ENCODE measurements around the gene TSG101.

The TSG101 gene
- long read RNA-seq, donor 1, transcript TSG101-201 (10 exons, 1,824 nt) = major isoform, 41 of 82 reads
- long read RNA-seq, donor 1, partial matches to known transcripts = 38 of 82 reads
- long read RNA-seq, donor 1, other reads (novel, unspliced or antisense) = 0 of 82 reads
- long read RNA-seq, donor 2, transcript TSG101-201 (10 exons, 1,824 nt) = major isoform, 26 of 38 reads
- long read RNA-seq, donor 2, partial matches to known transcripts = 6 of 38 reads
- long read RNA-seq, donor 2, other reads (novel, unspliced or antisense) = 6 of 38 reads
- long read RNA-seq, donor 3, transcript TSG101-201 (10 exons, 1,824 nt) = major isoform, 9 of 9 reads
- long read RNA-seq, donor 3, partial matches to known transcripts = 0 of 9 reads
- long read RNA-seq, donor 3, other reads (novel, unspliced or antisense) = 0 of 9 reads
- long read RNA-seq, donor 4, transcript TSG101-201 (10 exons, 1,824 nt) = major isoform, 25 of 38 reads
- long read RNA-seq, donor 4, partial matches to known transcripts = 5 of 38 reads
- long read RNA-seq, donor 4, other reads (novel, unspliced or antisense) = 8 of 38 reads
- long read RNA-seq, donor 5, transcript TSG101-201 (10 exons, 1,824 nt) = major isoform, 50 of 60 reads
- long read RNA-seq, donor 5, partial matches to known transcripts = 5 of 60 reads
- long read RNA-seq, donor 5, other reads (novel, unspliced or antisense) = 5 of 60 reads
- long read RNA-seq, donor 6, transcript TSG101-201 (10 exons, 1,824 nt) = major isoform, 24 of 52 reads
- long read RNA-seq, donor 6, partial matches to known transcripts = 16 of 52 reads
- long read RNA-seq, donor 6, other reads (novel, unspliced or antisense) = 11 of 52 reads
- long read RNA-seq, donor 7, transcript TSG101-201 (10 exons, 1,824 nt) = major isoform, 37 of 114 reads
- long read RNA-seq, donor 7, partial matches to known transcripts = 65 of 114 reads
- long read RNA-seq, donor 7, other reads (novel, unspliced or antisense) = 12 of 114 reads
- long read RNA-seq, donor 8, transcript TSG101-201 (10 exons, 1,824 nt) = major isoform, 37 of 47 reads
- long read RNA-seq, donor 8, partial matches to known transcripts = 0 of 47 reads
- long read RNA-seq, donor 8, other reads (novel, unspliced or antisense) = 10 of 47 reads

DNA sequence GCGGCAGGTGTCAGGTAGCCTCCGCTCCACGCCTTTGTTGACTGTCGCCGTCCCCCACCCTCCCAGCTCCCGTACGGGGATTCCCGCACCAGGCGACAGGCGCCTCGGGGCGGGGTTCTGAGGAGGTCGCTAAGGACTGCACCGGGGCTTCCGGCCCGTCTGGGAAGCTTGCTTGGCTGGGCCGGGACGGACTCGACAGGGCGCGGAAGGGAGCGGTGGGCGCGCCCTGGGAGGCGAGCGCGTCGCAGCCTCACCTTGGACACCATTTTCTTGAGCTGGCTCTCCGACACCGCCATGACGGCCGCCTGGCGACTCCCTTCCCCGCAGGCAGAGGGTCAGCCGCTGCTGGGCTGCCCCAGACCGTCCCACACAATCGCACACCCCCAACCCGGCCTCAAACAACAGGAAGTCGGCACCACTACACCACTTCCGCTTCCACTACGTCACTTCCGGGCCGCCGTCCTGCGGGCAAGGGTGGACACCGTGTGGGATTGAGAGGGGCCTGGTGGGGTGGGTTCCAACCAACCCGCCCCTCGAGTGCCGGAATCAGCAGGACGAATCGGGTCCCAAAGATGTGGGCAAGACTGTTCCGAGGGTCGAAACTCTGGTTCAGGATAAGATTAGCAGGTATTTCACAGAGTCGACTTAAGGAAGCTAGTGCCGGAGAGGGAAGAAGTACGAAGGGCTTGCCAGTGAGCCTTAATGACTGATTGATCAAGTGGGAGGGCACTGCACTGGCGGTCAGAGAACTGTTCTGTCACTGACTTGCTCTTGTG lies at the start of gene TSG101:
TSS of gene TSG101 (minus strand) at position 422 of the 776 bp plus-strand sequence. CDS start at position 296, 126 bp downstream.
- DNase-seq = peak; percentile 99

- no peak for DNase-seq
These were observed 48.6 kb upstream of the TSG101 start for GRCh38 chr11:18575361-18575760.

DNA sequence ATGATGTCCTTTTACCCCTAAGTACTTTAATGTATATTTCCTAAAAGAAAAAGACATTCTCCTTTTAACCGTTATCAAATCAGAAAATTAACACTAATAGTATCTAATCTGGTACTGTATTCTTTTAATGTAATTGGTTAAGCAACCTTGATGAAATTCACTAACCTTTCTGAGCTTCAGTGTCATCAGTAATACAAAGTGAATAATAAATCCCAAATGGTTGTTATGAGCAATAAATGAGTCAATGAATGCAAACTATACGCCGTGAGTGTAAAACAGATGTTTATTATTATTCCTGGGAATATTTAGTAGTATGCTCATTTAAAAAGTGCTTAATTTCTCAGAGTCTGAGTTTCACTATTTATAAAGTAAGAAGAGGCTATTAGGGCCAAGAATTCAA lies 40.3 kb upstream of the TSG101 start:
- DNase-seq = no peak

- DNase-seq = no peak
These were observed 39.7 kb upstream of the TSG101 start for GRCh38 chr11:18566406-18566805.

- DNase-seq = no peak
These were observed 37.4 kb upstream of the TSG101 start for GRCh38 chr11:18564149-18564548.

- no peak for DNase-seq
These were observed 36.5 kb upstream of the TSG101 start for GRCh38 chr11:18563090-18563730.

GRCh38 chr11:18548001-18548400 lies 21.3 kb upstream of the TSG101 start:
- DNase-seq = no peak

DNA sequence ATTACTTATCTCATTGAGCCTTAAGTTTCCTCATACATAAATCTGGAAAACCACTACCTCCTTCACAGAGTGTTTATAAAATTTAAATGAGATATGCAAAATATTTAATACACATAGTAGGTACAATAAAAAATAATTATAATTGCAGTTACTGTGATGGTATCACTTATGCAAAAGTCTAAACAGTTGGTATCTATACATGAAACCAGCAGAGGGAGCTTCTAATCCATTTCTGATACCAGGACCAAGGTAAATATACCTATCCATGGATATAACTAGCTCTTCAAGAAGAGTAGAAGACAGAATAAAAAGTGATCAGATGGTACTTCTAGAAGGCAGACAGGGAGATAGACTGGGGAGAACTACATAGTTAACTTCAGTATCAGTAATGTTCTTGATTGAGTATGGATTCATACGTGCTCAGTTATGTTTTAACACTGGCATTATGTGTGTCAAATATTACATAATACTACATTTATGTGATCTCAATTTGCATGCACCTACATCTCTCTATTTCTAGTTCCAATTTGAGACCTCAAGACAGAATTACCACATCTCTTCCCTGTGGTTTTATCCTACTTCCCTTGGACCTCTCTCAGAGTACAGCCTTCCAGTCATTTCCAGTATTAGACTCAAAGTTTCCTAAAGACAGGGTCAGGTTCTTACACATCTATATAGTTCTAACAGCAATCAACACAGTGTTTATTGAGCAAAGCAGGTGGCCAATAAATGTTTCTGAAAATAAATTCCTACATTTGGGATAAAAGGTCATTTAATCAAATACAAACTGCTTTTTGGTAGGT lies 13.7 kb upstream of the TSG101 start:
- no peak for DNase-seq

GRCh38 chr11:18536209-18536608 lies 9.5 kb upstream of the TSG101 start:
- DNase-seq = no peak

DNA sequence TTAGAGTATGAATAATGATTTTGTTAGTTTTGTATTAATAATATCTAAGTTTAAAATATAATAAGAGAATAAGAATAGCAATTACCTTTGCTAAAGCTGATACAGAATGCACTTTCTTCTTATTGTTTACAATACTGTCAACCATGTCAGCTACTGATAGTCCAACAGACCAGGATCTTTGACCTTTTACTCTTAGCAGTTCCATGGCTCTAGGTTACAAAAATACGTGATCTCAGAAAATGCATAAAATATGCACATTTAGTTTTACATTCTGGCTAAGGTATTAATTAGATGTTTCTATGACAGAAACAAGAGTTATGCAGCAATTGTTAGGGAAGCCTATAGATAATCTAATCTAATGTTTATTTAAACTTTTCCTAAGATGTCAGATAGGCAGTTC lies 7.5 kb upstream of the TSG101 start:
- no peak for DNase-seq

DNA sequence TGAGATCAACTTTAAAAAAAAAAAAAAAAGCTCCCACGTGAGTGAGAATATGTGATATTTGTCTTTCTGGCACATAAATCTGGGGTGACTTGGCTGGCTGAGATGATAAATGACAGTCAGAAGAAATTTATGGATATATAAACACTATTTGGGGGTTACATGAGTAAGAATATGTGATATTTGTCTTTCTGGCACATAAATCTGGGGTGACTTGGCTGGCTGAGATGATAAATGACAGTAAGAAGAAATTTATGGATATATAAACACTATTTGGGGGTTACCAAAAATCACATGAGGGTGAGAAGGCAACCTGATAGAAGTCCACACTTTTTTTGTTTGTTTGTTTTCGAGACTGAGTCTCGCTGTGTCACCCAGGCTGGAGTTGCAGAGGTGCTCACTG lies 6.6 kb upstream of the TSG101 start:
- no peak for DNase-seq

GRCh38 chr11:18527512-18527911 lies 770 bp upstream of the TSG101 start:
- no peak for DNase-seq

GRCh38 chr11:18526130-18526520 lies 617 bp downstream of the TSG101 start:
- no peak for DNase-seq

DNA sequence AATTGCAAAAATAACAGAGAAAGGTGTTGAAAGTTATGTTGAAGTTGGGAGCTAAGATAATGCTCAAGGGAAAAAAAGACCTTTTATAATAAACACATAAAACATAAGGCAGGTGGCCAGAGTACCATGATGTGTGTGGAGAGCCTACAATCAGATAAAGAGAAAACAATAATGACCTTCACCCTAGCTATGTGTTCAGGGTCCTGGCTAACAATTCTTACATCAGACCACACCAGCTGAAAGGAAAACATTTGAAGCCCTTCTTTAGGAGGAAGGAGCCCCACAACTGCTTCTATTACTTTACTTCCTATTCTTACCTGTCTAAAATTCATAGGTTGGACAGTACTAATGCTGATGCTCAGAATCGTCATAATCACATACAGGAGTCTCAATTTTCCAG lies 2.5 kb downstream of the TSG101 start:
- no peak for DNase-seq

- no peak for DNase-seq
These were observed 3.7 kb downstream of the TSG101 start for GRCh38 chr11:18523084-18523483.

GRCh38 chr11:18522388-18522787 lies 4.4 kb downstream of the TSG101 start:
- no peak for DNase-seq

GRCh38 chr11:18521122-18521521 lies 5.6 kb downstream of the TSG101 start:
- DNase-seq = no peak

DNA sequence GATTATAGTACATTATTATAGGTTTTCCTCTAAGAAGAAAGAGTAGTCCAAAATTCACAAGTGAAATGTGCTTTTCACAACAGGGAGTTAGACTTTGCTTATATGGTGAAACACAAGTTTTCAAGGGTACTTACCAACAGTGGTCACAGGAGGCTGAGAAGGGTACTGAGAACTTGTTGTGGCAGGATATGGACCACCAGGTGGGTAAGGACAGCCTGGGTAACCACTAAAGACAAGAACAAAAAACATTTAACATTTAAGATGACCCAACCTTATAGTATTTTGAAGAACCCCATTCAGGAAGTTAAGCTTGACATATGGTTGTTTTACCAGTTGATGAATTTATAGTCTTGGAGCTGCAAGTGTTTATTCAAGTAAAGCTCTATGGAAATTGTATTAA lies 24.4 kb downstream of the TSG101 start:
- DNase-seq = no peak

- DNase-seq = no peak
These were observed 25.1 kb downstream of the TSG101 start for GRCh38 chr11:18501629-18502028.

- no peak for DNase-seq
These were observed 28.7 kb downstream of the TSG101 start for GRCh38 chr11:18498039-18498438.

DNA sequence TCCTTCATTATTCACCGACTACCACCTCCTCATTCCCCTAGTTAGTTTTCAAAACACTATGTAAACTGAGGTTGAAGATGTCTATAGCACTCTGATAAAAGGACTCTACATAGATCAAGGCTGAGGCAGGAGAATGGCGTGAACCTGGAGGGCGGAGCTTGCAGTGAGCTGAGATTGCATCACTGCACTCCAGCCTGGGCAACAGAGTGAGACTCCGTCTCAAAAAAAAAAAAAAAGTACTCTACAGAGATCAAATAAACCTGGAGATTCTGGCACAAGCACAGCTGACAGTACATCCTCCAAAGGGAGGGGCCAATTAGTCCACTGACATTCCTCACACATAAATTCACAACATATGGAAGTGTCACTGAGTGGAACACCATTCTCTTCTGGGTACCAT lies 31.0 kb downstream of the TSG101 start:
- no peak for DNase-seq

Data from right kidney (tissue), 9 donors.